Hepatocyte (in vitro differentiated cells): Measurements from ENCODE around the gene EBF4. TPM values are rescaled to one million over a fixed set of nuclear protein-coding genes. Genes with fewer than 3 reads are reported as not detected.
"Not testable (repeated sequence)": the region's sequence is repeated elsewhere in the genome, so short reads cannot be mapped to it uniquely, and the experiment has no call there.

Experiments
- DNase-seq: peaks from one replicate; pipeline ENCODE4 v3.0.0-alpha.2; 2016; ENCODE audit warnings: low spot score
- H2AFZ ChIP-seq: fragments of 200-600 bp; sonication (generic); 2 replicates; pipeline ENCODE4 v1.6.0; 2016; ENCODE audit warnings: antibody characterized with exemption, mild to moderate bottlenecking
- H3K27ac ChIP-seq: fragments of 200-600 bp; sonication (generic); 2 replicates; pipeline ENCODE4 v1.5.1; 2016; ENCODE audit warnings: mild to moderate bottlenecking
- H3K27me3 ChIP-seq: fragments of 200-600 bp; sonication (generic); 2 replicates; pipeline ENCODE4 v1.6.1; 2016
- H3K36me3 ChIP-seq: fragments of 200-600 bp; sonication (generic); replicated peaks from 2 replicates; pipeline ENCODE4 v1.5.1; 2016; ENCODE audit warnings: low read depth; ENCODE audit not compliant: insufficient read depth
- H3K4me1 ChIP-seq: fragments of 200-600 bp; sonication (generic); 2 replicates; pipeline ENCODE4 v1.5.1; 2016; ENCODE audit warnings: mild to moderate bottlenecking, moderate library complexity; ENCODE audit not compliant: insufficient read depth
- H3K4me2 ChIP-seq: fragments of 200-600 bp; sonication (generic); 2 replicates; pipeline ENCODE4 v1.6.0; 2016
- H3K4me3 ChIP-seq: fragments of 200-600 bp; sonication (generic); 2 replicates; pipeline ENCODE4 v1.5.1; 2016; ENCODE audit warnings: mild to moderate bottlenecking
- H3K79me2 ChIP-seq: fragments of 200-600 bp; sonication (generic); 2 replicates; pipeline ENCODE4 v1.6.0; 2017; ENCODE audit warnings: mild to moderate bottlenecking
- H3K9me2 ChIP-seq: fragments of 200-600 bp; sonication (generic); replicated peaks from 2 replicates; pipeline ENCODE4 v1.6.0; 2017; ENCODE audit warnings: mild to moderate bottlenecking; ENCODE audit not compliant: insufficient read depth
- H3K9me3 ChIP-seq: fragments of 200-600 bp; sonication (generic); 2 replicates; pipeline ENCODE4 v1.5.1; 2016; ENCODE audit warnings: low read depth, mild to moderate bottlenecking
- H4K20me1 ChIP-seq: fragments of 200-600 bp; sonication (generic); 2 replicates; pipeline ENCODE4 v1.6.0; 2016; ENCODE audit warnings: mild to moderate bottlenecking; ENCODE audit not compliant: insufficient read depth, poor library complexity, severe bottlenecking
- EZH2 ChIP-seq: fragments of 200-600 bp; sonication (generic); IDR thresholded peaks from 2 replicates; pipeline ENCODE4 v1.6.1; 2016; ENCODE audit warnings: antibody characterized with exemption, mild to moderate bottlenecking, borderline replicate concordance
- EZH2phosphoT487 ChIP-seq: fragments of 200-600 bp; sonication (generic); IDR thresholded peaks from one replicate; pipeline ENCODE4 v1.6.1; 2018; ENCODE audit warnings: antibody characterized with exemption, mild to moderate bottlenecking, low read depth, moderate library complexity; ENCODE audit not compliant: unreplicated experiment, severe bottlenecking
- WGBS: methylation state at CpG from one replicate; pipeline ENCODE4 v1.1.6; 2016; ENCODE audit warnings: low lambda C conversion rate; ENCODE audit errors: missing lambda C conversion rate; 5-methylcytosine and 5-hydroxymethylcytosine counted together
- polyA plus RNA-seq: library from polyadenylated mRNA; unstranded; fragments of >200 nt; fragmentation: Nextera tagmentation; extraction: Ambion mirVana; gene quantifications from 2 replicates; pipeline ENCODE4 v1.2.1, GENCODE V29; 2016
- total RNA-seq: library from RNA; depleted of rRNA; stranded (reverse); fragments of >200 nt; gene quantifications from 2 replicates; pipeline ENCODE4 v1.2.3, GENCODE V29; 2014
- TF ChIP-seq, protein P1 (sequence below): fragments of 200-600 bp; sonication (generic); IDR thresholded peaks from 2 replicates; pipeline ENCODE4 v1.5.1; 2016; ENCODE audit warnings: antibody characterized with exemption, mild to moderate bottlenecking; ENCODE audit not compliant: poor library complexity

Gene EBF4
- total and polyA plus RNA-seq, 2 experiments from 2014 or later, result 10.7 to 17.9 TPM

DNA sequence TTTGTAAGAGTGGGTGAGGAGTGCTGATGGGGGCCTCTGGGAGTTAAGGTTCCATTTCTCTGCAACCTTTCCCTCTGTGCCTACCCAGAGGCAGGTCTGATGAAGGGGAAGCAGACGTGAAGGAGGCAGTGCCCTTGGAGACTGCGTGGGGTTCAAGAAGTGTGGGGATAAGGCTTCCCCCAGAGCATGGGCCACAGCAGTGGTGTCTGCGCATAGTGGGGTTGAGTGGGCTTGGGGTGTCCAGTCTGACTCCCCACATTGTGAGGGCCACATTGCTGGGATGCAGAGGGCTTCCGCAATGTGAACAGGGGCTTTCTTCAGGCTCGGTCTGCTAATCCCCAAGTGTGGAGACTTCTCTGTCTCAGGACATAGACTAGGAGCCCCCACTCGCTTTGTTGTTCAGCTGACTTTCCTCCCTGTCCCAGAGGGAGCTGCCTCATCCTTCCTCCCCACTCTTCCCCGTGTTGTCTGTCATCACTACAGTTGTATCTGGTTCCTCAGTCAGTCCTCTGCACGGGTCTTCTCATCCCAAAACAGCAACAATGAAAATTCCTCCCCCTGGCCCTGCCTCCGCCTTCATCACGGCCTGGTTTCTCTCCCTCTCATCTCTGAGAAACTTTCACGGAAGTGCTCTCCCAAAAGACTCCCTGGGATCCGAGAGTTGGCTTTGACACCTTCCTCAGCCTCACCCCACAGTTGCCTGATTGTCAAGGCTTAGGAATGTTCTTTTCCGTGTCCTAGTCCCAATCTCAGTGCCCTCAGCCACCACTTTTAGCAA is 2.8 kb downstream of the EBF4 start:
- Histone ChIP-seq H2AFZ (no peak overlapping the region), H3K9me3 (no peaks in the 10 kb centered on the region), H3K4me3 (no peak overlapping the region), H3K27ac (no peak overlapping the region), H3K4me2 (peak overlapping the region; percentile 81), H3K79me2 (no peaks in the 10 kb centered on the region), H3K9me2 (no peaks in the 10 kb centered on the region), H3K4me1 (no peaks in the 10 kb centered on the region), H4K20me1 (no peaks in the 10 kb centered on the region), H3K27me3 (peaks cover 30% of the 10 kb centered on the region), H3K36me3 (no peaks in the 10 kb centered on the region)
- 79% methylated on average over 13 of the region's 13 CpGs for WGBS
- TF ChIP-seq, protein P1, sequence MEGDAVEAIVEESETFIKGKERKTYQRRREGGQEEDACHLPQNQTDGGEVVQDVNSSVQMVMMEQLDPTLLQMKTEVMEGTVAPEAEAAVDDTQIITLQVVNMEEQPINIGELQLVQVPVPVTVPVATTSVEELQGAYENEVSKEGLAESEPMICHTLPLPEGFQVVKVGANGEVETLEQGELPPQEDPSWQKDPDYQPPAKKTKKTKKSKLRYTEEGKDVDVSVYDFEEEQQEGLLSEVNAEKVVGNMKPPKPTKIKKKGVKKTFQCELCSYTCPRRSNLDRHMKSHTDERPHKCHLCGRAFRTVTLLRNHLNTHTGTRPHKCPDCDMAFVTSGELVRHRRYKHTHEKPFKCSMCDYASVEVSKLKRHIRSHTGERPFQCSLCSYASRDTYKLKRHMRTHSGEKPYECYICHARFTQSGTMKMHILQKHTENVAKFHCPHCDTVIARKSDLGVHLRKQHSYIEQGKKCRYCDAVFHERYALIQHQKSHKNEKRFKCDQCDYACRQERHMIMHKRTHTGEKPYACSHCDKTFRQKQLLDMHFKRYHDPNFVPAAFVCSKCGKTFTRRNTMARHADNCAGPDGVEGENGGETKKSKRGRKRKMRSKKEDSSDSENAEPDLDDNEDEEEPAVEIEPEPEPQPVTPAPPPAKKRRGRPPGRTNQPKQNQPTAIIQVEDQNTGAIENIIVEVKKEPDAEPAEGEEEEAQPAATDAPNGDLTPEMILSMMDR, result no peak
- TF ChIP-seq EZH2 (no peak), EZH2phosphoT487 (no peak)
- DNase-seq, result no peak

GRCh38 chr20:2695984-2696525 is 3.5 kb downstream of the EBF4 start:
- not testable (repeated sequence) for H3K9me2 ChIP-seq, H2AFZ ChIP-seq, DNase-seq, H3K4me2 ChIP-seq, H3K27ac ChIP-seq, H3K4me3 ChIP-seq, H3K4me1 ChIP-seq, H3K9me3 ChIP-seq, H4K20me1 ChIP-seq, H3K79me2 ChIP-seq, H3K36me3 ChIP-seq
- peaks cover 30% of the 10 kb centered on the region for H3K27me3 ChIP-seq
- WGBS, result over 99% methylated on average over 12 of the region's 12 CpGs

GRCh38 chr20:2696646-2697045 is 4.1 kb downstream of the EBF4 start:
- TF ChIP-seq EZH2 (no peak), EZH2phosphoT487 (no peak)
- TF ChIP-seq, protein P1, result no peak
- H3K79me2 ChIP-seq, result no peaks in the 10 kb centered on the region
- H3K4me3 ChIP-seq, result no peak overlapping the region
- no peaks in the 10 kb centered on the region for H3K9me2 ChIP-seq
- no peaks in the 10 kb centered on the region for H3K4me1 ChIP-seq
- no peak for DNase-seq
- H3K27ac ChIP-seq, result no peak overlapping the region
- no peak overlapping the region for H3K4me2 ChIP-seq
- peaks cover 29% of the 10 kb centered on the region for H3K27me3 ChIP-seq
- no peaks in the 10 kb centered on the region for H3K9me3 ChIP-seq
- H4K20me1 ChIP-seq, result no peaks in the 10 kb centered on the region
- no peaks in the 10 kb centered on the region for H3K36me3 ChIP-seq
- 88% methylated on average over 8 of the region's 9 CpGs for WGBS
- H2AFZ ChIP-seq, result no peak overlapping the region

- peaks cover 26% of the 10 kb centered on the region for H3K27me3 ChIP-seq
Measured at GRCh38 chr20:2697768-2698167, 5.2 kb downstream of the EBF4 start.

More at GRCh38 chr20:2697768-2698167, 5.2 kb downstream of the EBF4 start:
- TF ChIP-seq, protein P1, result no peak
- no peak for TF ChIP-seq EZH2phosphoT487
- no peak for TF ChIP-seq EZH2
- Histone ChIP-seq H3K4me3 (no peak overlapping the region), H3K9me2 (no peaks in the 10 kb centered on the region), H3K9me3 (no peaks in the 10 kb centered on the region), H3K79me2 (no peaks in the 10 kb centered on the region), H3K27ac (no peak overlapping the region), H4K20me1 (no peaks in the 10 kb centered on the region), H2AFZ (no peak overlapping the region), H3K4me2 (no peak overlapping the region), H3K36me3 (no peaks in the 10 kb centered on the region), H3K4me1 (no peaks in the 10 kb centered on the region)
- no peak for DNase-seq
- 54% methylated on average over 3 of the region's 3 CpGs for WGBS
